ENCODE data around the gene CLDN20.
"Not testable (repeated sequence)": the region's sequence is repeated elsewhere in the genome, so short reads cannot be mapped to it uniquely, and the experiment has no call there.

Gene CLDN20, protein sequence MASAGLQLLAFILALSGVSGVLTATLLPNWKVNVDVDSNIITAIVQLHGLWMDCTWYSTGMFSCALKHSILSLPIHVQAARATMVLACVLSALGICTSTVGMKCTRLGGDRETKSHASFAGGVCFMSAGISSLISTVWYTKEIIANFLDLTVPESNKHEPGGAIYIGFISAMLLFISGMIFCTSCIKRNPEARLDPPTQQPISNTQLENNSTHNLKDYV

DNA sequence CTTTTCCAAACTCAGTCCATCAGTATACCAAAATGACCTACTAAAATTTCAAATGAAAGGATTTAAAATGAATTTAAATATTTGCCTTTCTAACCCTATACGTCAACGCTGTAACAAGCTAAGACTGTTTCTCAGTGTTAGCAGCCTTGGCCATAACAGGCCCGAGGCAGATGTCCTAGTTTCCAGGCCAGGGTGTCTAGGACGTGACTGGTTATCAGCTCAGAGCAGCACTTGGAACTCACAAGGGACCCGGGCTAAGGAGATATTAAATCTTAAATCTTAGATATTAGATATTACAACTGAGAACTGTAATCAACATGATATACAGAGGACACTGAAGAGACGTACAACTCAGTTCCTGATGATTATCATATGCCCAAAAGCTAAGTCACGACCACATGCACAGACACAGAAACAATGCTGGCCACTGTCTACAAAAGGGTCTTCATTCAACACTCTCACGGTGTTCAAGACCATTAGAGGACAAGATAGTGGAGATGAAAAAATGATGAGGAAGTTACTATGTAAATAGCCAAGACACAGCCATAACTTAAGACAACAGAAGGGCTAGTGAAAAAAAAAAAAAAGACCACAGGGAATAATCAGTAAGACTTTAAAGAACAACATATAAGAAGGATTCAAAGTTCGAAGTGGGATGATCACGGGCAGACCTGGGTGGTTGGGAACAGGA lies at the start of gene CLDN20:
TSS of gene CLDN20 (plus strand) at position 641 of the 691 bp plus-strand sequence. CDS start 11,707 bp downstream, outside the sequence.
- no peak for DNase-seq (ENCODE audit: low read depth)

DNA sequence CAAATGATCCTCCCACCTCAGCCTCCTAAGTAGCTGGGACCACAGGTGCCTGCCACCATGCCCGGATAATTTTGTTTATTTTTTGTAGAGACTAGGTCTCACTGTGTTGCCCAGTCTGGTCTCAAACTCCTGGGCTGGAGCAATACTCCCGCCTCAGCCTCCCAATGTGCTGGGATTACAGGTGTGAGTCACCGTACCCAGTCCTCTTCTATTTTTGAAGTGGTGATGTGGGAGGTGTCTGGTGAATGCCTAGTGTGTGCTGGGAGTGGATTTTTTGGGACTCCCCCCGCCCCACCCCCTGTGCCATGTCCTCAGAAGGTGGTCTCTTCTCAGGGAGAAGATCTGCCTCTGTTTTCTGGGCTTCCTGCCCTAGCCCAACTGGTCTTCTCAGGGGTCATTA lies 47.9 kb upstream of the CLDN20 start:
- DNase-seq (ENCODE audit: low read depth), result no peak

DNA sequence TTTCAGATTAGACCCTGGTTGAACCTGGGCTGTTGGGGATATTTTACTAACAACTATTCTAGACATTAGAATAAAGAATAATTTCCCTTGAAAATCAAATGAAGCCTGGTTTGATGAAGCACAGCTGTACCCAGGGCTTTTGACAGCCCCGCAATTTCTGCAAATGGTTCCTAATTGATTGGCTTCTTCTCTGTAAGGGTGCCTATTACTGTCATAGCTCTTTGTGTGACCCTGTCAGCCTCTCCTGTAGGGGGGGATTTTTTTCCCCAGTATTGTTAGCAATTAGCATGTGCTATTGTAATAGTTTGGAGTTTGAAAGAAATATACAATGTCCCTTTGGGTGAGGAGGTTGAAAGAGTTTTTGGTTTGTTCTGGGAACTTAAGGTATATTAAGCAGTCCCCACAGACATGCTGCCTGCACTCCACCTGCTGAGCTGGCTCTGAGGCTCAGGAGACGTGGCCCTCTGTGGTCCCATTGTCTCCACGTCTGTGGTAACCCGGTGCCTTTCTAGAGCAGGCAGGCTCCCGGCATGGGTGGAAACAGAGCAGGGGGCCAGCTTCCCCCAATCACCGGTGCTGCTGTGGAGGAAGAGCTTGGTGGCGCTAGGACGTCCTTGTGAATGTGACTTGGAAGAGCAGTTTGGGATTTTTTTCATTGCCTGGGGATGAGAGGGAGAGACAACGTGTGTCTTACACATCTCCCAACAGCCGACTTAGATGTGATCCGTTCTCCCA lies 47.3 kb upstream of the CLDN20 start:
- DNase-seq (ENCODE audit: low read depth), result no peak

DNA sequence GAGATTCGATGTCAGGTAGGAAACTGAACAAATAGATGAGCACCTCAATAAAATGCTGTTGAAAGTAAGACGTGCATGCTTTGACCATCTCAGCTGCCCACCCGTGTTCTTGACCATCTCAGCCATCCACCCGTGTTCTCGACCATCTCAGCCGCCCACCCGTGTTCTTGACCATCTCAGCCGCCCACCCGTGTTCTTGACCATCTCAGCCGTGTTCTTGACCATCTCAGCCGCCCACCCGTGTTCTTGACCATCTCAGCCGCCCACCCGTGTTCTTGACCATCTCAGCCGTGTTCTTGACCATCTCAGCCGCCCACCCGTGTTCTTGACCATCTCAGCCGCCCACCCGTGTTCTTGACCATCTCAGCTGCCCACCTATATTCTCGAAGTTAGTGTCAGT lies 45.1 kb upstream of the CLDN20 start:
- DNase-seq (ENCODE audit: low read depth), result not testable (repeated sequence)

DNA sequence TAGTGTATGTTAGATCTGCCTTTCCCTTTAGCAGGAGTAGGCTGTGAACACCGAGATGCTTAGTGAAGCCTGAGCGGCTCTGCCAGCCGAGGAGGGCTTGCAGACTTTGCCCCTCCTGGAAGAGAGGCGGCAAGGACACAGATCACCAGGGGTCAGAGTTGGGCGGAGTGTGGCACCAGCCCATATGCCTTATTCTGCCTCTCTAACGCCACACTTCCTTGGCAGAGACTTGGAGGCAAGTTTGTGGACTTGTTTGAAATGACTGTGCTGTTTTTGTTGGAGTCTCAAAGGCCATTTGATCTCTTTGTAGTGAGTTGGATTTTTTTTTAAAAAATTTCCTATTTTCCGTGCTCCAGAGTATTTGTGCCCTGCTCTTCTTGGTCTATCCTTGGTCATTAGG lies 44.5 kb upstream of the CLDN20 start:
- no peak for DNase-seq (ENCODE audit: low read depth)

DNA sequence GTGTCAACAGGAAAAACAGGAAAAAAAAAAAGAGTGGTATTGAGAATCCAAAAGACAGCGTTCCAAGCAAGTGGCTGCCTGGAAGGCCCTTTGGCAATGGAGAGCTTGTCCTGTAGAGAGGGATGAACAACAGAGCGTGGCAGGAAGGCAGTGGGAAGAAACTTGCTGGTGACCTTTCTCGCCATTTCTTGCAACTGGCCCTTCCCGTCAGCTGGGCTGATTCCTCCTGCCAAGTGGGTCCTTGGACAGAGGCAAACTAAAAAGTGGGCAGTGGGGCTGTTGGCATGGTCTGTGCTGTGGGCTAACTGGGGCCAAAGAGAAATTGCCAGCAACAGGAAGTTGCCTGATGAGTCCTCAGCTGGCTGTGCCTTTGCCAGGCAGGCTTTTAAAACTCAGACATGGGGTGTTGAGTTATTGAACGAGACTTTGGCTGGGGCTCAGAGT lies 43.9 kb upstream of the CLDN20 start:
- no peak for DNase-seq (ENCODE audit: low read depth)

DNA sequence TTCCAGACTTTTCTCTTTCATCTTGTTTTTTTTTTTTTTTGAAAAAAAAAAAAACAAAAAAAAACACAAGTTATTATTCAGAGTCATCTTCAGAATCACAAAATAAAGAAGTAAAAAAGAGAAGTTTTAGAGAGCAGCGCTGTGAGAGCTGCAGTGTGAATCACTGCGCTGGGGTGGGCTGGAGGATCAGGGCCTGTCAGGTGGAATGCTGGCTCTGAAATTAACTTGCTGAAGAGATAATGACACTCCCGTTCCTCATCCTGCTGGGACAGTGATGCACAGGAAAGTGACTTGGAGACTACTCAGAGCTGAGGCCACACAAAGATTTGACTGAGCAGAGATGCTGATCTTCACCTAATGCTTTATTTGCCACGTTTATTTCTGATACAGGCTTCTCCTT lies 42.7 kb upstream of the CLDN20 start:
- no peak for DNase-seq (ENCODE audit: low read depth)

DNA sequence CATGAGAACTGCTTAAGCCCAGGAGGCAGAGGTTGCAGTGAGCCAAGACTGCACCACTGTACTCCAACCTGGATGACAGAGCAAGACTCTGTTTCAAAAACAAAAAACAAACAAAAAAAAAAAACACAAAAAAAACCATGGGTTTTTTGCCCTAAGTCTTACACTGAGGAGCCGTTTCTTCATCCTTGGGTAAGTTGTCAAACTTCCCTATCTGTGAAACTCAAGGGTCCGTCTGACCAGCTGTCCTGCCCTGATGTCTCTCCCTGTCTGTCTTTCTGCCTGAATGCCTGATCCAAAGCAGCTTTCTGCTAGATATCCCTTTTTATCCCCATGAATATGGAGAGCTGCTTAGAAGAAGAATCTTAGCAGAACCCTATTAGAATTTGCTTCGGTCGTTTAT lies 41.3 kb upstream of the CLDN20 start:
- DNase-seq (ENCODE audit: low read depth), result no peak

DNA sequence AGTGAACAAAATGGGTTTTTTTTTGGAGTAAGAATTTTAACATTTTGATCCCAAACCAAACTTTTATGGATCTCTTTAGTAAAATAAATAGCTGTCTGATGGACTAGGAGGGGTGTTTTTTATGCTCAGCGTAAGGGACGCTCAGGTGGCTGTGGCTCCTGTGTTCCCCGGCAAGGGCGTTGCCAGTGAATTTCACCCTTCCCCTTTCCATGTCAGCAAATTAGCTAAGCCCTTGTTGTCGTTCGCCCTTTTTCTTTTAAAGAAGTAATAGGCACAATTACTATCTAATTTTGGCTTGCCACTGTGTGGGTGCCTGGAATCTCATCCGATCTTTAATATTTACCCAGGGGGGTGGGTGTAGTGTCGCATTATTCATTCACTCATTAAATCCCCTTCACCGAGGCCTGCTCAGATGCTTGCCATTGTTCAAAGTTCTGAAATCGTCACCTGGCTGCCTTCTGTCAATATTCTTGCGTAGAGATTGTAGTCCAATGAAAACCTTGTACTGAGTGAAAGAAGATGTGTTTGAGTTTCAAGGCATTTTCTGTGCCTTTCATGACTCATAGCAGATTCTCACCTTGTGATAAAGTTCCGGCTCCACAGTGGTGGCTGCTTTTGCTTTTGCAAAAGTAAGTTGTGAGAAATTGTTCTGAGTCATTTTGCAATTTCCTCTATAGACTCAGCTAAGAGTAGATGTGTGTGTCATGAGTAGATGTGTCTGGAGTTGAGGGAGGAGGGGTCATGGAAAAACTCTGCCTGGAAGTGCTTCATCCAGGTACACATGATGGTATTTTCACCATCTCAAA lies 40.0 kb upstream of the CLDN20 start:
- DNase-seq (ENCODE audit: low read depth), result no peak

DNA sequence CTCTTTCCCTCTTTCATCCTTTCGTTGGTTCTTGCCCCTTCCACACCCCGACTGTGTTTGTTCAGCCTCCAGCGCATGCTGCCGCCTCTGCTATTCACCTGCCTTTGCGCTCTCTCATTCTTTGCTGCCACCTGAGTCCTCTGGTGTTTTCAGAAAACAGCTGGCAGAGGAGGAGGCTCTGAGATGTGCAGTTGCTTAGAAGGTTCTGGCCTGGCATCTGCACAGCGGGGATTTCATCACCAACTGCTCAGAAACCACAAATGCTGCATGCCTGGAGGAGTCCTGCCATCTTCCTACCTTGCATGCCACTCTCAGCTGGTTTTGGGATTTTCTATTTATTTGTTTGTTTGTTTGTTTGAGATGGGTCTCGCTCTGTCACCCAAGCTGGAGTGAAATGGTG lies 39.2 kb upstream of the CLDN20 start:
- no peak for DNase-seq (ENCODE audit: low read depth)

DNA sequence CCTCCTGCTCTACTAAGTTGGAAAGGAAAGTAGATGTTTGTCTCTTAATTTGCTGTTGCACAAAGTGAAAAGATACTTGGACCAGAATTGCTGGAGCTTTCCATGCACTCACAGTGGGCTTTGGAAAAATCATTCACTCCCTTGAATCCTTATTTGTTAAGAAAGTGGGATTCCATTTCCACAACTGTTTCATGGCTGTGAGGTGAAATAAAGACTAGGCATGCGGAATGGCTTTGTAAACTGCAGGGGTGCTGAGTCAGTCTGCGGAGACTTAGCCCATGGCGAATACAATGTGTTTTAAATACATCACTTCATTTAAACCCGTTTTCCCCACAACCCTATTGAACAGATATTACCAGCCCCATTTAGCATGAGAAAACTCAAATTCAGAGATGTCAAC lies 36.8 kb upstream of the CLDN20 start:
- DNase-seq (ENCODE audit: low read depth), result no peak

DNA sequence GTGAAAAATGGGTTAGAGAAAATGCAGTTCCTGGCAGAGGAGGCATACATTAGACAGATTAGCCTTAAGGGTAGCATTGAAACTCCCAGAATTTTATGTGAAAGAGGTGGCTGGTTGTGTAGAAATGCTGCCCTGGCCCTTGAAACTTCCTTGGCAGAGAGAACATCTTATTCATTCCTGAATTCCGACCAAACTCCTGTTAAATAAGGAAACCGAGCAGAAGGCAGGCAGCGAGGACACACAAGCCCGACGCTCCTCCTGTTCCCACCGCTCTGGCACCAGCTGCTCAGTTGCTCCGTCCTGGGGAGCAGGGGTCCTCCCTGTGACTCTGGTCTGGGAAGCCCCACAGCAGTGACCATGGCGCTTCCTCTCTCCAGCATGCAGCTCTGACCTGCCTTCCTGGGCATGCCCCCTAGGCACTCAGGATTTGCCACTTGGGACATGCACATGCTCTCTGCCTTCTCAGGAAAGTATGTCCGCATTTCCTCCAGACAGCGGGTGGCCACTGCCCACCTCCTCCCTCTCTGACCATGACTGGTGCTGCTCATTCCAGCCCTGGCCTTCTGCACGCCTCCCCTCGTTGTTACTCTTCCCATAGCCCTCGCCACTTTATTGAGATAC lies 35.2 kb upstream of the CLDN20 start:
- no peak for DNase-seq (ENCODE audit: low read depth)

DNA sequence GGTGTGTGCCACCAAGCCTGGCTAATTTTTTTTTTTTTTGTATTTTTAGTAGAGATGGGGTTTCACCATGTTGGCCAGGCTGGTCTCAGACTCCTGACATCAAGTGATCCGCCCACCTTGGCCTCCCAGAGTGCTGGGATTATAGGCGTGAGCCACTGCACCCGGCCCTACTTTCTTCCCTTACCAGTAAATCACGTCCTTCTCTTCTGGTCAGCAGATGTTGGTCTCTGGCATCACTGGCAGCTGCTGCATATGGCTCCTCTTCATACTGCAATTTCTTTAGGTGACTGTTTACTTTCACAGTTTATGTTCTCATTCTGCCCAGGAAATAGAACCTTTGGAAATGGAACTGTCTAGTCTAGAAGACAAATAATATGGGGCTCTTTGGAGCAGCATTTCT lies 32.8 kb upstream of the CLDN20 start:
- DNase-seq (ENCODE audit: low read depth), result not testable (repeated sequence)

DNA sequence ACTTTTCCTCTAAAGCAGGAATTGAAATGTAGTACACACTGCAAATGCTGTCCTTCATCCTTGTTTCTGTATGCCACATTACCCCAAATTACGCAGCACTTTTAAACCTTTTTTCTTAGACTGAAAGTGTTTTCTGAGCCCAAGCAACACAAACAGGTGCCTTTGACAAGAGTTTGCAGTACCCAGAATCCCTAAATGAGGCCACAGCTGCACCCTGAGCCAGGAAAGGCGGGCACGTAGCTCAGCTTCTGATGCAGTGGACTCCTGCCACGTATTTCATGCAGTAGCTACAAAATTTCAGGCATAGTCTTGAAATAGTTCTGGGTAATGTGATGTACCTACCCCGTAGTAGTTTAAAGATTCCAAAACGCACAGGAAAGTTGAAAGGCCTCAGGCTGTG lies 31.0 kb upstream of the CLDN20 start:
- DNase-seq (ENCODE audit: low read depth), result no peak

DNA sequence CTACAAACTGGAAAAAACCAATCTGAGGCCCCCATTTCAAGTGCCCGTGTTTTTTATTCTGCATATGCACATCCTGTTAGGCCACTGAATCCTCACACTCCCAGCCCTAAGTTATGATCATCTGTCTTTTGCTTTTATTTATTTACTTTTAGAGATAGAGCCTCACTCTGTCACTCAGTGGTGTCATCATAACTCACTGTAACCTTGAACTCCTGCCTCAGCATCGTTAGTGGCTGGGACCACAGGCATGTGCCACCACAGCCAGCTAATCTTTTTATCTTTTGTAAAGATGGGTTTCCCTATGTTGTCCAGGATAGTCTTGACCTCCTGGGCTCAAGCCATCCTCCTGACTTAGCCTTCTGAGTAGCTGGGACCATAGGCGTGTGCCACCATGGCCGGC lies 29.6 kb upstream of the CLDN20 start:
- DNase-seq (ENCODE audit: low read depth), result no peak

DNA sequence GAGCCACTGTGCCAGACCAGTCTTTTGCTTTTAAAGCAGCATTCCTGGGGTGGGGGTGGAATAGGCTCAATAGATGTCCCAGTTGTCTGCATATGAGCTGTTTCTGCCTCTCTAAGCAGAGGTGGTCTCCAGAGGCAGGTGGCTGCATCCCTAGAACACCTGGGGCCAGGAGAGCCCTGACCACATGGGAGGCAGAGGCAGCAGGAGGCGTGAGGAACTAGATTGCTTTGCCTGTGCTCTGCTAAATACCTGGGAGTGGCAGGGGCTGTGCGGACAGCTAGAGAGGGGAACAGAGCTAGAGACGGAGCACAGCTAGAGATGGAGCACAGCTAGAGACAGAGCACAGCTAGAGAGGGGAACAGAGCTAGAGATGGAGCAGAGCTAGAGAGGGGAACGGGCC lies 29.1 kb upstream of the CLDN20 start:
- DNase-seq (ENCODE audit: low read depth), result no peak

DNA sequence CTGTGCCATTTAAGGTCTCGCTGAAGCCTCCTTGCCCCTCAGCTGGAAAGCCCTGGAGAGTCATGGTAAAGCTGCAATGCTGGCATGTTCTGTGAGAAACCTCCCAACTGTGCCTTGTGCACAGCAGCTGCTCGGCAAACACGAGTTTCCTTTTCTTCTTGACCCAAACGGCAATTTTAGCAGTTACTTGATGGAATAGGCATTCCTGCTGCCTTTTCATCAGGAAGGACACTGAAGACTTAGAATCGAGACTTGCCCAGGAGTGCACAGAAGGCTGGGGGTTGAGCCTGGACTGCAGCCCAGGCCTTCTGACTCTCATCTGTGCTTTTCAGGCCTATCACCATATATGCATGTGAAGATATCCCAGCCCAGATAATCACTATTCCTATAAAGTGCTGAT lies 28.7 kb upstream of the CLDN20 start:
- no peak for DNase-seq (ENCODE audit: low read depth)

DNA sequence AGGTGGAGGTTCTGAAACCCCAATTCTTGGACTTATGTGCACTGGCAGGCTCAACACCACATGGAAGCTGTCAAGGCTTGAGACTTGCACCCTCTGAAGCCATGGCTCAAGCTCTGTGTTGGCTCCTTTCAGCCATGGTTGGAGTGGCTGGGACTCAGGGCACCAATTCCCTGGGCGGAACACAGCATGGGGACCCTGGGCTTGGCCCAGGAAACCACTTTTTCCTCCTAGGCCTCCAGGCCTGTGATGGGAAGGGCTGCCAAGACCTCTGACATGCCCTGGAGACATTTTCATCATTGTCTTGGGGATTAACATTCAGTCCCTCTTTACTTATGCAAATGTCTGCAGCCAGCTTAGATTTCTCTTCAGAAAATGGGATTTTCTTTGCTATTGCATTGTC lies 26.2 kb upstream of the CLDN20 start:
- no peak for DNase-seq (ENCODE audit: low read depth)

DNA sequence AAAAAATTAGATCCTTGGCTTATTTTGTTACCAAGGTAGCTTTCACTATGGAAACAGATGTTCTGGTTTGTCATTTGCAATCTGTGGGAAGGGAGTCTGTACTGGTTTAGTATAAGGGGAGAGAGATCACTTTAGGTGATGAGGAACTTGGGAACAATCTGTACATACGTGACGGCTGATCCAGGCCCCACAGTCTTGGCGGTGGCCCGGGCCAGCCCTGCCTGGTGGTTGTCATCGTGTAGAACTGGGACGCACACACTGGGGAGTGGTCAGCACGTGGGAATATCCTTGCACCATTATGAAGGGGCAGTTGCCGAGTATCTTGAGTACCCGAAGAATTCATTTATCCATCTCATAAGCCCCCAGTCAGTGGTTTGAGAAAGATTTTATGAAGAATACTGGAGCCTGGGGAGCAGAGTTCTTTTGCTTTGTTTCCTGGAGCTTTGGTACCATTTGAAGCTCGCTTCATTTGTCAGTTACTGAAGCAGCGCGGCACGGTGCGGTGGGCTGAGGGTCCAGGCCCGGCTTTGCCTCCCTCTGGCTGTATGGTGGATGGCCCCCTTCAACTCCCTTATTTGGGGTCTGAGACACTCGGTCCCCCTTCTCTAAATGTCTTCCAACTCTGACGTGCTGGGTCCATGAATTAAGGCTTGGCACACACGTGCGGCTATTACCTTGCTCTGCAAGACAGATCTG lies 22.8 kb upstream of the CLDN20 start:
- DNase-seq (ENCODE audit: low read depth), result no peak

DNA sequence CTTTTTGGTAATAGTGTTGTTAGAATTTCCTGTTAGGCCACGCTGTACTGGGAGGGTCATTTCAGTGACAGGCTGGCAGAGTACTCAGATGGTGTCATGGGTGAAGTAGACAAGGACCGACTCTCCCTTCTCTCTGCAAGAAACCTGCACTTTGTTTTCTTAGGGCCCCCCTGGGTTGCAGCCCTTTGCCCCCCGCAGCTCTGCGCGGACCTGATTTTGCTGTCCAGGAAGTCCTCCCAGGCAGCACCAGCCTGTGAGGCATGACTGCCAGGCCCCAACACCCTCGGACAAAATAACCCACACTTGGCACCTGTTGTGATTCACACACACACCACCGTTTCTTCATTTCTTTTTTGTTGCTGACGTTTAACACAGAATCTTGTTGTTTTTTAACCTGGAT lies 21.8 kb upstream of the CLDN20 start:
- no peak for DNase-seq (ENCODE audit: low read depth)

DNA sequence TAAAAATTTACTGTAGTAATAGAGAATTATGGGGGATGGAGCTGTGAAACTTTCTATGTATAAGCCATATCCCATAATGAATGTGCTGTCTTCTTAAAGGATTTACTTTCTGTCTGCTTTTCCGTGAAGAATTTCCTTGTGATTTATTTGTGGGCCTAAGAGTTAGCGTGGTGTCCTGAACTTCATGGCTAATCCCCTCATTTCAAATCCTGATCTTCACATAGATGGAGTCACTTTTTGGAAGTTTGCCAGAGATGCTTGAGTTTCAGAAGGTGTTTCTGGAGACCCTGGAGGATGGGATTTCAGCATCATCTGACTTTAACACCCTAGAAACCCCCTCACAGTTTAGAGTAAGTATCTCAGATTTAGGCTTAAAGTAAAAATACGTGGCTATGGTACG lies 19.4 kb upstream of the CLDN20 start:
- no peak for DNase-seq (ENCODE audit: low read depth)

All from stimulated activated CD8-positive, alpha-beta memory T cell treated with anti-CD3 and anti-CD28 coated beads, Interleukin-12 subunit alpha, Interleukin-12 subunit beta, amount 100 ng/mL, for 4 hours (primary cell).